Dedifferentiated amniotic fluid mesenchymal stem cell (primary cell): ENCODE data around the gene GASK1B.

Experiments used
- DNase-seq: peaks from one replicate; pipeline ENCODE4 v3.0.0-alpha.2; 2016; ENCODE audit errors: extremely low spot score

Gene GASK1B

GRCh38 chr4:158146736-158147135, 26.1 kb downstream of the GASK1B start:
- DNase-seq: no peak

- no peak for DNase-seq
These were observed 33.7 kb downstream of the GASK1B start for GRCh38 chr4:158139086-158139485.

DNA sequence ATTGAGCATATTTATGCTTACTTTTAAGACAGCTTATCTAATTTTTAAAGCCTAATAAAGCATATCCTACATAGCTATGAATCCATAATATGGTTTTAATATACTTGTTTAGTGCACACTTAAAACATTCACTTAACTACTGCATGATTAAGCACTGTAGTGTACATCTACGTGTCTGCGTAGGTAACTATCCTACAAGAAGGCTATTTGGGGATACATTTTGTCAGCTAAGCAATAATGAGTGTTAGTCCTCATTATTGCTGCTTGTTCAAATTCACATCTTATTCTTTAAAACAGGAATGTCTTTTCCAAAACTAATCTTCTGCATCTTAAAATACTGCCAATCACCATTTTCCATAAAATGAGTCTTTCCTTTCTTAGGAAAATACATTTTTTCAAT, 38.6 kb downstream of the GASK1B start:
- no peak for DNase-seq

- DNase-seq: no peak
These were observed 39.3 kb downstream of the GASK1B start for GRCh38 chr4:158133551-158133950.

GRCh38 chr4:158131027-158131426, 41.8 kb downstream of the GASK1B start:
- DNase-seq: no peak

DNA sequence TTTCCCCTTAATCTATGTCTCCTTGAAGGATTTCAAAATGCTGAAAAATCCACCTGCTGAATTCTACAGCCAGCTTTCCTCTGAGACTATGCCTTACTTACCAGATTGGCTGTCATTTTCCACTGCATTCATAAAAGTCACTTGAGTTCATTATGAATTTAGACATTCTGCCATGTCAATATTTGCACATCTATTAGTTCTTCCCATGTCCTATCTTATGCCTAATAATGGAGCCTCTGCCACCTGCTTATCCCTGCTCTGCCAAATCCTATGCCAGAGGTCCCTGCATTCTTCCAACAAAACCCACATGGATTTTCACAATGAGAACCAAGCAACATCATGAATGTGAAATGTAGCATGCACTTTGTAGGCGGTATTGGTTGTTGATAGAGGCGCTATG, 42.6 kb downstream of the GASK1B start:
- DNase-seq: no peak

DNA sequence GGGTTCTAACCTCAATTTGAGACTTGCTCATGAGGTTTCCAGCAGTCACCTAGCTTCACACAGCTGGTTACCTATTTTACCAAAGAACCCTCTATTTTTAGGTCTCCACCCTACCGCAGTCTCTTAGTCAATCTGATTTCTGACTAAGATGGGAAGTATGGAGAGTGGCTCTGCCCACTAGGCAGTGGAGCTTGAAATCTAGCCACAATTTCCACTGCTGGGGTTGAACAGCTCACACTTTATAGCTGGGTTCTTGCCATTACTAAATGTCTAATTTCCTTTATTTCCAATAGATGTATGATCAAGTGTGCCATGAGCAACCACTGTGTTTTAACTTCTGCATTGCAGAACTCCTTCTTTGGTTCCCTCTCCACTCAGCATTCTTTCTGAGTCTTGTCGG, 43.1 kb downstream of the GASK1B start:
- no peak for DNase-seq

DNA sequence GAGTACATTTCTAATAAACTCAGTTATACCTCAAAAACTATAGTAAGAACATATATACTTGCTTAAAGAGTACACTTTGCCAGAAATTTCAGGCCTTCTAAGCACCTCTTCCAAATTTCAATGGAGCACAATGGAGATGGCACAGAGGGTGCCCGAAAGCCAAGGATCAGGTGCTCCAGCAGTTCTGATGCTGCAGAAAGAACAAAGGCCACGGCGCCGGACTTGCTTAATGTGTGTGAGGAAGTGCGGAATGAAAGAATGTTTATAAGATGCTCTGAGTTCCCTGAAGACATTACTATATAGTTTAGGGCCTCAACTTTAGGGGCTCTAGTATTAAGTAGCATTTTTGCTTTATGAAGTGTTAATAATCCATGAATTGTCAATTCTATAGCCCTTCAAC, 44.3 kb downstream of the GASK1B start:
- no peak for DNase-seq

DNA sequence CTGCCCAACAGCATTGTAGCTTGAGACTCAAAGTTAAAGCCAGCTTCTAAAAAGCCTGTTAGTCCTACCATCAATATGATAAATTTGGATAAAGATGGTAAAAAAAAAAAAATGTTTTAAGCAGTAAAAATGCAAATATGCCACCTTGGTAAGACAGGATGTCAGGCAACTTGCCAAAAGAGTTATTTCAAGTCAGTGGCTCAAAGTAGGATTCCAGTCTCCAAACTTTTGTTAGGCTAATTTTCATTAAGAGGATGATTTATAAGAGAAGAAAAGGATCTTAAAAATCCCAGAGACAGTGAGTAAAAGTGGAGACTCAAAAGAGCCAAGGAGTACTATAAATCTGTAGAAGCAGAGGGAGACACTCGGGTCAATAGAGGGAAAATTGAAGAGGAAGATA, 47.5 kb downstream of the GASK1B start:
- no peak for DNase-seq
